PFSK-1 (cell line): ENCODE data around the gene LIPC.

ENCODE experiments used
- FOXP2 ChIP-seq: optimal IDR thresholded peaks from 2 replicates; pipeline ENCODE3; 2011; ENCODE audit warnings: borderline replicate concordance, control low read depth, inconsistent platforms; ENCODE audit not compliant: insufficient read depth; ENCODE audit errors: extremely low read length, extremely low read depth
- POLR2AphosphoS5 ChIP-seq: IDR thresholded peaks from 2 replicates; pipeline ENCODE4 v1.6.1; 2012; ENCODE audit warnings: low read depth, mild to moderate bottlenecking, control low read depth, low read length, moderate library complexity
- SIN3A ChIP-seq: IDR thresholded peaks from 2 replicates; pipeline ENCODE4 v1.6.1; 2012; ENCODE audit warnings: mild to moderate bottlenecking, low read length, moderate library complexity, borderline replicate concordance; ENCODE audit not compliant: insufficient read depth
- TAF1 ChIP-seq: IDR thresholded peaks from 2 replicates; pipeline ENCODE4 v1.6.1; 2012; ENCODE audit warnings: low read length, control low read depth, borderline replicate concordance; ENCODE audit not compliant: insufficient read depth
- TF ChIP-seq, protein P1 (sequence below), 2 experiments: IDR thresholded peaks; 2 replicates each; pipeline versions ENCODE4 v1.6.1 to v1.8.0; 2011 to 2012; ENCODE audit warnings: low read depth in 2 of 2, low read length in 2 of 2, control low read depth in 1 of 2, inconsistent platforms in 1 of 2, mild to moderate bottlenecking in 1 of 2, moderate library complexity in 1 of 2; ENCODE audit not compliant: insufficient read depth in 1 of 2

LIPC gene

DNA sequence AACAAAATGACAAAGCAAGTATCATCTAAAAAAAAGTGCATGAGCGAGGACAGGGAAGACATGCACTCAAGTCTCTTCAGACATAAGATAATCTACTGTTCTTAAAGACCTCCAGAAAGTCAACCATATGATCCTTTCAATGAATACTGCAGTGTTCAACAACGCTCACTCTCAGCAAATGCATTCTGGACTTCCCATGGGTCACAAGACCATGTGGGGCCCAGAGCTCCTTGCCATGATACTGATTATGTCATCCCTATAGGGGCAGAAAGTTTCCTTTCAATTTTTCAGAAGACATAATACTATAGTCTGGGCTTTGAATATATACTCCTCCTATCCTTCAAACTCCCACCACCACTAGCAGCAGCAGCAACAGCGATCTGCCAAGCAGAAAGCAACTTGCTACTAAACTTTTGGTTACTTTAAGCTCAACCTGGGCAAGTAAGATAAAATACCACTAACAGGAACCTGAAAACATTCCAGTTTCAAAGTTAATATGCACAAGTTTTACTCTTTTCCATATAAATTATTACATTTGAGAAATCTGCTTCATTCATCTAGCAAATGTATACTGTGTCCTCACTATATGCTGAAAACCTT, 174.2 kb downstream of the LIPC start:
- TF ChIP-seq TAF1 (no peak), SIN3A (no peak), FOXP2 (no peak), POLR2AphosphoS5 (no peak)
- TF ChIP-seq, protein P1, sequence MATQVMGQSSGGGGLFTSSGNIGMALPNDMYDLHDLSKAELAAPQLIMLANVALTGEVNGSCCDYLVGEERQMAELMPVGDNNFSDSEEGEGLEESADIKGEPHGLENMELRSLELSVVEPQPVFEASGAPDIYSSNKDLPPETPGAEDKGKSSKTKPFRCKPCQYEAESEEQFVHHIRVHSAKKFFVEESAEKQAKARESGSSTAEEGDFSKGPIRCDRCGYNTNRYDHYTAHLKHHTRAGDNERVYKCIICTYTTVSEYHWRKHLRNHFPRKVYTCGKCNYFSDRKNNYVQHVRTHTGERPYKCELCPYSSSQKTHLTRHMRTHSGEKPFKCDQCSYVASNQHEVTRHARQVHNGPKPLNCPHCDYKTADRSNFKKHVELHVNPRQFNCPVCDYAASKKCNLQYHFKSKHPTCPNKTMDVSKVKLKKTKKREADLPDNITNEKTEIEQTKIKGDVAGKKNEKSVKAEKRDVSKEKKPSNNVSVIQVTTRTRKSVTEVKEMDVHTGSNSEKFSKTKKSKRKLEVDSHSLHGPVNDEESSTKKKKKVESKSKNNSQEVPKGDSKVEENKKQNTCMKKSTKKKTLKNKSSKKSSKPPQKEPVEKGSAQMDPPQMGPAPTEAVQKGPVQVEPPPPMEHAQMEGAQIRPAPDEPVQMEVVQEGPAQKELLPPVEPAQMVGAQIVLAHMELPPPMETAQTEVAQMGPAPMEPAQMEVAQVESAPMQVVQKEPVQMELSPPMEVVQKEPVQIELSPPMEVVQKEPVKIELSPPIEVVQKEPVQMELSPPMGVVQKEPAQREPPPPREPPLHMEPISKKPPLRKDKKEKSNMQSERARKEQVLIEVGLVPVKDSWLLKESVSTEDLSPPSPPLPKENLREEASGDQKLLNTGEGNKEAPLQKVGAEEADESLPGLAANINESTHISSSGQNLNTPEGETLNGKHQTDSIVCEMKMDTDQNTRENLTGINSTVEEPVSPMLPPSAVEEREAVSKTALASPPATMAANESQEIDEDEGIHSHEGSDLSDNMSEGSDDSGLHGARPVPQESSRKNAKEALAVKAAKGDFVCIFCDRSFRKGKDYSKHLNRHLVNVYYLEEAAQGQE (IDR thresholded peaks at IDR 0.05; ENCODE audit: insufficient read depth in 1 of 2, low read depth in 2 of 2, low read length in 2 of 2): no peak

DNA sequence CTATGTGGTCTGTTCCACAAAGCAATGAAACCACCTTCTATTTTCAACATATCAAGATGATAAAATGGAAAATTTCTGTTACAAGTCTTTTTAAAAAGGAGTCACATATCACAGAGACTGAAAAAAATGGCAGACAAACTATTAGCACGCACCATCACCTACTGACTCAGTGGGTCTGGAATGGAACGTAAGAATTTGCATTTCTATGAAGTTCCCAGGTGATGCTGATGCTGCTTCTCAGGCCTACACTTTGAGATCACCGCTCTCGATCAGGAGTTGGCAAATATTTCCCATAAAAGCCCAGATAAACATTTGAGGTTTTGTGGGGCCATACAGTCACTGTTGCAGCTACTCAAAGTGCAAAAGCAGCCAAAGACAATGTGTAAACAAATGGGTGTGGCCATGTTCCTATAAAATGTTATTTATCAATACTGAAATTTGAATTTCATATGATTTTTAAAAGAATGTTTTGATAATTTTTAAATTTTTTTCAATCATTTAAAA, 174.8 kb downstream of the LIPC start:
- TF ChIP-seq SIN3A: no peak
- TF ChIP-seq TAF1: no peak
- no peak for TF ChIP-seq POLR2AphosphoS5
- TF ChIP-seq, protein P1 (IDR thresholded peaks at IDR 0.05; ENCODE audit: insufficient read depth in 1 of 2, low read depth in 2 of 2, low read length in 2 of 2): no peak
- TF ChIP-seq FOXP2: no peak

DNA sequence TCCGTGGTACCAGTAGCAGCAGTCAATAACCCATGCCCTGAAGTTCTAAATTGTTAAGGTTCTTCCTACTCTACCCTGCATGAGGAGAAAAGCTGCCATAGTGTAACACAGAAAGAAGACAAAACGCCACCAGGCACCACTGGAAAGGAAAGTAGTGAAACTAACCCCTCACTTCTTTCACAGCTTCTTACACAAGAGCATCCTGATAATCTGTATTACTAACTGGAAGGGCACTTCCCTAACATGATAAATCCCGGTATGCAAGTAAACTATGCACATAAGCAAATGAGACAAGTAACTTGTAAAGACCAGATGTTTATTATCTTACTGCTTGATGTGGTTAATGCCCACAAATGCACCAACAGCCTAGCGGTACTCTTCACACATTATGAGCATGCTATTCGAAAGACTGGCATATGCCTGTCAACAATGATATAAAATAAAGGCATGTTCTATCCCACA, 176.4 kb downstream of the LIPC start:
- TF ChIP-seq, protein P1 (IDR thresholded peaks at IDR 0.05; ENCODE audit: insufficient read depth in 1 of 2, low read depth in 2 of 2, low read length in 2 of 2): no peak

DNA sequence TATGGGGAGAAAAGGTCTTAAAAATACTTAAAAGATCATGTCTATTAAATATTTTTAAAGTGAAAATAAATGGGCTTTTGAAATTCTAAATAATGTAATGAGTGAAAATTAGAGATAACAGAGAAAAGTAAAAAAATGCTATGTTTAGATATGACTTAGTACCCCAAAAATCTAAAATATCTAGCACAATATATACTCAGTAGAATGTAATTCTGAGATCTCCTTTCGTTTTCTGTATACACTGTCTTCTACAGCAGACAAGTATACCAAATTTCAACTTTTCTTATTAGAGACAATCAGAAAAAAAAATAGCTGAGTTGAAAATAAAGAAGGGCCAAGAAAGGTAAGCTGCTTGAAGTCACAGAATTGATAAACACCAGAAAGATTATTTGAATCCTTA, 176.9 kb downstream of the LIPC start:
- TF ChIP-seq FOXP2 (no peak), SIN3A (no peak), POLR2AphosphoS5 (no peak), TAF1 (no peak)
- TF ChIP-seq, protein P1 (IDR thresholded peaks at IDR 0.05; ENCODE audit: insufficient read depth in 1 of 2, low read depth in 2 of 2, low read length in 2 of 2): no peak
